Activated CD4-positive, alpha-beta T cell treated with anti-CD3 and anti-CD28 coated beads for 24 hours (primary cell): ENCODE measurements around the gene ROCK1.
"Not testable (repeated sequence)": the region's sequence is repeated elsewhere in the genome, so short reads cannot be mapped to it uniquely, and the experiment has no call there.

Experiments used
- DNase-seq, 2 donors: peaks; one replicate each; pipeline ENCODE4 v3.0.0-alpha.2; 2020; ENCODE audit warnings: low read depth in 2 of 2

ROCK1 gene

GRCh38 chr18:21054252-21054821 lies 57.3 kb downstream of the ROCK1 start:
- no peak for DNase-seq

GRCh38 chr18:21053127-21053526 lies 58.5 kb downstream of the ROCK1 start:
- no peak for DNase-seq

GRCh38 chr18:21052385-21052784 lies 59.2 kb downstream of the ROCK1 start:
- DNase-seq, result no peak

- DNase-seq, result no peak
These were observed 60.0 kb downstream of the ROCK1 start for GRCh38 chr18:21051620-21052019.

GRCh38 chr18:21049306-21049705 lies 62.3 kb downstream of the ROCK1 start:
- no peak for DNase-seq

- no peak for DNase-seq
These were observed 64.5 kb downstream of the ROCK1 start for GRCh38 chr18:21047126-21047525.

GRCh38 chr18:21040466-21040865 lies 71.1 kb downstream of the ROCK1 start:
- no peak for DNase-seq

GRCh38 chr18:21038201-21038600 lies 73.4 kb downstream of the ROCK1 start:
- no peak for DNase-seq

GRCh38 chr18:21031845-21032244 lies 79.8 kb downstream of the ROCK1 start:
- DNase-seq, result no peak

GRCh38 chr18:21018257-21018656 lies 93.4 kb downstream of the ROCK1 start:
- DNase-seq, result not testable (repeated sequence)

- no peak for DNase-seq
These were observed 99.3 kb downstream of the ROCK1 start for GRCh38 chr18:21012308-21012707.

GRCh38 chr18:21004726-21005125 lies 106.9 kb downstream of the ROCK1 start:
- DNase-seq, result no peak

GRCh38 chr18:21000667-21001066 lies 110.9 kb downstream of the ROCK1 start:
- DNase-seq, result no peak

GRCh38 chr18:20997371-20997770 lies 114.2 kb downstream of the ROCK1 start:
- no peak for DNase-seq

- DNase-seq, result no peak
These were observed 115.2 kb downstream of the ROCK1 start for GRCh38 chr18:20996418-20996817.

GRCh38 chr18:20988726-20989125 lies 122.9 kb downstream of the ROCK1 start:
- no peak for DNase-seq

- DNase-seq, result no peak
These were observed 136.5 kb downstream of the ROCK1 start for GRCh38 chr18:20975077-20975476.

GRCh38 chr18:20971886-20972267 lies 139.7 kb downstream of the ROCK1 start:
- peak in 1 of 2 donors; percentile 5 for DNase-seq

- no peak for DNase-seq
These were observed 144.8 kb downstream of the ROCK1 start for GRCh38 chr18:20966795-20967194.

- DNase-seq, result no peak
These were observed 148.6 kb downstream of the ROCK1 start for GRCh38 chr18:20963027-20963426.

- no peak for DNase-seq
These were observed 150.9 kb downstream of the ROCK1 start for GRCh38 chr18:20960735-20961134.

GRCh38 chr18:20950827-20951226 lies 160.8 kb downstream of the ROCK1 start:
- not testable (repeated sequence) for DNase-seq
